Right lobe of liver (tissue), 4 donors: Measurements from ENCODE around the gene NCEH1.

Experiments
- POLR2A ChIP-seq: fragments of 450-650 bp; IDR thresholded peaks from one replicate; pipeline ENCODE4 v1.6.1; 2017; ENCODE audit warnings: antibody characterized with exemption, mild to moderate bottlenecking
- TF ChIP-seq, protein P1 (sequence below), 4 donors: fragments of 200-600 bp in 3 of 4; fragments of 450-650 bp in 1 of 4; IDR thresholded peaks; one replicate each; pipeline versions ENCODE4 v1.5.1 to v1.8.0; 2016 to 2022; ENCODE audit warnings: antibody characterized with exemption in 4 of 4, mild to moderate bottlenecking in 2 of 4
- donor health status: DM: no; HTN: no; CAD: no.
- donor health status: DM: no; HTN: no; CAD: no.
- donor health status: DM: no; HTN: yes; CAD: no.

DNA sequence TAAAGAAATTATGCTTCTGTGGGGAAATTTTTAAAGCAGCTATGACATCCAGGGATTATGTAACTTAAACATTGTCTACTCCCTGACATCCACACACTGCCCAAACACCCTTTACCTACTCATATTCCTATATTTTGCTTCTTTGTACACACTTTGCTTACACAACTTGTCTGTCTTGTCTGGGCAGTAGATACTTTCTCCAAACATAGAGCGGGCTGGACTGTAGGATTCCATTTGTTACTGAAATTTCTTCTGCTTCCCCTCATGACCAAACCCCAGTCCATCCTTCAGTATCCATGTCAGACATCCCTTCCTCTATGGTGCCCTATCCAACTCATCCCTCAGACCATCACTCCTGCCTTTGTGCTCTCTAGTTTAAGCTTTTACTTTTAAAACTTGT lies 19.9 kb downstream of the NCEH1 start:
- no peak for TF ChIP-seq POLR2A
- TF ChIP-seq, protein P1, sequence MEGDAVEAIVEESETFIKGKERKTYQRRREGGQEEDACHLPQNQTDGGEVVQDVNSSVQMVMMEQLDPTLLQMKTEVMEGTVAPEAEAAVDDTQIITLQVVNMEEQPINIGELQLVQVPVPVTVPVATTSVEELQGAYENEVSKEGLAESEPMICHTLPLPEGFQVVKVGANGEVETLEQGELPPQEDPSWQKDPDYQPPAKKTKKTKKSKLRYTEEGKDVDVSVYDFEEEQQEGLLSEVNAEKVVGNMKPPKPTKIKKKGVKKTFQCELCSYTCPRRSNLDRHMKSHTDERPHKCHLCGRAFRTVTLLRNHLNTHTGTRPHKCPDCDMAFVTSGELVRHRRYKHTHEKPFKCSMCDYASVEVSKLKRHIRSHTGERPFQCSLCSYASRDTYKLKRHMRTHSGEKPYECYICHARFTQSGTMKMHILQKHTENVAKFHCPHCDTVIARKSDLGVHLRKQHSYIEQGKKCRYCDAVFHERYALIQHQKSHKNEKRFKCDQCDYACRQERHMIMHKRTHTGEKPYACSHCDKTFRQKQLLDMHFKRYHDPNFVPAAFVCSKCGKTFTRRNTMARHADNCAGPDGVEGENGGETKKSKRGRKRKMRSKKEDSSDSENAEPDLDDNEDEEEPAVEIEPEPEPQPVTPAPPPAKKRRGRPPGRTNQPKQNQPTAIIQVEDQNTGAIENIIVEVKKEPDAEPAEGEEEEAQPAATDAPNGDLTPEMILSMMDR (IDR thresholded peaks at IDR 0.05) = no peak
